Measurements from ENCODE around the gene TMEM115. TPM values are rescaled to one million over a fixed set of nuclear protein-coding genes. Genes with fewer than 3 reads are reported as not detected.

Gene TMEM115
- total RNA-seq, 4 donors from 2014 or later, result 14.0 to 75.5 (median 66.2) TPM

DNA sequence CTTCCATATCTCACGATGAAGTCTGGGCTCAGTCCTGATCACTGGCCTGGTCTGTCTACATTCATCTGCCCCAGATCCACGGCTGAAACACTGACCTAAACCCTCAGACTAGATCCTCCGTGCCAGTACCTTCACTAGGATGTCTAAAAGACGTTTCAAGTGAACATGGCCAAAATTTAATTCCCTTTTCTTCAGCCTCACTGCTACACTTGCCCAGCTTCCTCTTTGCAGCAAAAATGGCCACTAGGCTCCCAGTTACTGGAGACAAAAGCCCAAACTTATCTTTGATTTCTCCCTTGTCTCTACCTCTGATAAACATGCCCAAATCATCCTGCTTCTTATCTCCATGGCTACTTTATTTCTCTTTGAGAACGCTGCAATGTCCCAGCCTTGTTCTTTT is 20.4 kb downstream of the TMEM115 start:
- H3K27ac ChIP-seq, result peak overlapping the region; percentile 96 to 99 (median 98)
- H3K4me1 ChIP-seq, result peaks cover 3 to 63% (median 16%) of the 10 kb centered on the region in 4 donors
- H3K27me3 ChIP-seq, result no peaks in the 10 kb centered on the region
- peak overlapping the region; percentile 58 to 92 (median 76) for H3K4me3 ChIP-seq
- DNase-seq, result no peak
- no peaks in the 10 kb centered on the region for H3K36me3 ChIP-seq
- TF ChIP-seq, protein P1, sequence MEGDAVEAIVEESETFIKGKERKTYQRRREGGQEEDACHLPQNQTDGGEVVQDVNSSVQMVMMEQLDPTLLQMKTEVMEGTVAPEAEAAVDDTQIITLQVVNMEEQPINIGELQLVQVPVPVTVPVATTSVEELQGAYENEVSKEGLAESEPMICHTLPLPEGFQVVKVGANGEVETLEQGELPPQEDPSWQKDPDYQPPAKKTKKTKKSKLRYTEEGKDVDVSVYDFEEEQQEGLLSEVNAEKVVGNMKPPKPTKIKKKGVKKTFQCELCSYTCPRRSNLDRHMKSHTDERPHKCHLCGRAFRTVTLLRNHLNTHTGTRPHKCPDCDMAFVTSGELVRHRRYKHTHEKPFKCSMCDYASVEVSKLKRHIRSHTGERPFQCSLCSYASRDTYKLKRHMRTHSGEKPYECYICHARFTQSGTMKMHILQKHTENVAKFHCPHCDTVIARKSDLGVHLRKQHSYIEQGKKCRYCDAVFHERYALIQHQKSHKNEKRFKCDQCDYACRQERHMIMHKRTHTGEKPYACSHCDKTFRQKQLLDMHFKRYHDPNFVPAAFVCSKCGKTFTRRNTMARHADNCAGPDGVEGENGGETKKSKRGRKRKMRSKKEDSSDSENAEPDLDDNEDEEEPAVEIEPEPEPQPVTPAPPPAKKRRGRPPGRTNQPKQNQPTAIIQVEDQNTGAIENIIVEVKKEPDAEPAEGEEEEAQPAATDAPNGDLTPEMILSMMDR (IDR thresholded peaks at IDR 0.05), result peak in 1 of 6 experiments; percentile 8
- no peak for TF ChIP-seq POLR2A (IDR thresholded peaks at IDR 0.05)
- no peaks in the 10 kb centered on the region for H3K9me3 ChIP-seq

DNA sequence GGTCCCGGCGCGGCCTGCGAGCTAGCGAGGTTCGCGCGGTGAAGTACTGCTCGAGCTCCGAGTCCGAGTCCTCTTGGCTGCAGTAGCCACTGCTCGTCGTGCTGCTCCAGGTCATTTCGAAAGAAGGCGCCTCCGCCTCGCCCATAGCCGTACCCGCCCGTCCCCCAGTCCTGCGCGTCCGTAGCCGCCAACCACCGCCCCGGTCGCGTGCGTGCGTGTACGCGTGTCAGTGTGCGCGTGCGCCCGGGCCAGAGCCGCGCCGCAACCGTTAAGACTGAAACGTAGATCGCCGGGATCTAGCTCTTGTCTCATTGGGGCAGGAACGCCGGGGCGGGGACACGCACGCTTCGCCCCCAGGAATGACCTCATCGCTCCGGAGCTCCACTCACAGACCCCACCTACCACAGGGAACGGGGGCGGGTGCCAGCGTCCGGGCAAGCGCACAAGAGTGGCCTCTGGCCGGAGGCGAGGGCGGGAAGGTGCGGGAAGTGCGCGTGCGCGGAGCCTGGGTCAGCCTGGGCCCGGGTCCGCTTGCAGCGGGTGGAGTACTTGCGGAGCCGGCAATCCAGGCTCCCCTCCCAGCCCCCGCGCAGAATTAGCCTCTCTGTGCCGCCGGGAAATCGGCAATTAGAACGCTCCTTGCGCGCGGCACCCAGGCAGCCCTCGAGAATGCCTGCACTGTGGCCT is 22.0 kb downstream of the TMEM115 start:
- peak; percentile 71 to 94 for TF ChIP-seq POLR2A (IDR thresholded peaks at IDR 0.05)
- TF ChIP-seq, protein P1 (IDR thresholded peaks at IDR 0.05), result no peak
- H3K4me1 ChIP-seq, result peaks cover 3 to 71% (median 16%) of the 10 kb centered on the region in 4 donors
- peaks cover 0 to under 1% (median 0%) of the 10 kb centered on the region in 3 donors for H3K36me3 ChIP-seq
- DNase-seq, result peak; percentile 99 to 100 (median 99)
- no peaks in the 10 kb centered on the region for H3K27me3 ChIP-seq
- no peaks in the 10 kb centered on the region for H3K9me3 ChIP-seq
- peak overlapping the region; percentile 96 to 99 (median 98) for H3K27ac ChIP-seq
- peak overlapping the region; percentile 58 to 92 (median 76) for H3K4me3 ChIP-seq

DNA sequence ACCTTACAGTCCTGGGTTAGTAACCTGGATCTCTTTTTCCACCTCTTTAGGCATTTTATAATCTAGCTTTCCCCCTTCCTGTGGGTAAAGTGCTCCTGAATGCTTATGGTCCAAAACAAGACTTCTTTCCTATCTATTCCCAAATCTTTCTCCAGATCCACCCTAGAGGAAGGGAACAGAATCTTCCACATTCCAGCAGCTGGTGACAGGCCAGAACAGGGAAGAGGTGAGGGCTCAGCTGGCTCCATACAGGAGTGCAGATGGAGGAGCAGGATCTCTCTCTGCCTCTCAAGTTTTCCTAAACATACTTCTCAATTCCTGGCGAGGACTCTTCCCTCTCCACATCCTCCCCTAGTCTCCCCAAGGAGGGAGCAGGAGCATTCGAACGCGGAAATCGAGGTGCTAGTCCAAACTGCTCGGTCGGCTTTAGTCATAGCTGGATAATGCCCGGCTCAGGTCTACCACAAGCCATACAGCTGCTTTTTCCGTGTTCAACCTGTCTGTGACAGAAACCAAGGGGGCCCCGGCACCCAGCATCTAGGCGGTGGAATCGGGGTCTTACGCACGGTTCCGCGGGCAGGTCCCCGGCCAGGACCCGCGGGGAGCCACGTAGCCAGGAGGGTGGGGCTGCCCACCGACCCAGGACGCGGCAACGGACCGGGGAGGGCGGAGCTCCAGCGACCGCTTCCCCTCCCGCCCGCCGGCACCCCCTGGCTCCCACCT is 22.7 kb downstream of the TMEM115 start:
- Histone ChIP-seq H3K27me3 (no peaks in the 10 kb centered on the region), H3K4me1 (peaks cover 3 to 70% (median 15%) of the 10 kb centered on the region in 4 donors), H3K4me3 (peak overlapping the region; percentile 58 to 92 (median 76)), H3K27ac (peak overlapping the region; percentile 96 to 99 (median 98)), H3K9me3 (no peaks in the 10 kb centered on the region), H3K36me3 (peaks cover 0 to 7% (median 0%) of the 10 kb centered on the region in 3 donors)
- TF ChIP-seq, protein P1 (IDR thresholded peaks at IDR 0.05), result no peak
- TF ChIP-seq POLR2A (IDR thresholded peaks at IDR 0.05), result no peak
- no peak for DNase-seq

- peak overlapping the region; percentile 38 to 99 (median 84) for H3K27ac ChIP-seq
- no peaks in the 10 kb centered on the region for H3K9me3 ChIP-seq
- DNase-seq, result no peak
- peaks cover 0 to 28% (median 0%) of the 10 kb centered on the region in 3 donors for H3K36me3 ChIP-seq
- peaks cover 0 to 49% (median 12%) of the 10 kb centered on the region in 4 donors for H3K4me1 ChIP-seq
- no peaks in the 10 kb centered on the region for H3K27me3 ChIP-seq
- no peak for TF ChIP-seq POLR2A (IDR thresholded peaks at IDR 0.05)
- TF ChIP-seq, protein P1 (IDR thresholded peaks at IDR 0.05), result no peak
- H3K4me3 ChIP-seq, result no peak overlapping the region
Measured at GRCh38 chr3:50334339-50335075, 24.8 kb downstream of the TMEM115 start.

DNA sequence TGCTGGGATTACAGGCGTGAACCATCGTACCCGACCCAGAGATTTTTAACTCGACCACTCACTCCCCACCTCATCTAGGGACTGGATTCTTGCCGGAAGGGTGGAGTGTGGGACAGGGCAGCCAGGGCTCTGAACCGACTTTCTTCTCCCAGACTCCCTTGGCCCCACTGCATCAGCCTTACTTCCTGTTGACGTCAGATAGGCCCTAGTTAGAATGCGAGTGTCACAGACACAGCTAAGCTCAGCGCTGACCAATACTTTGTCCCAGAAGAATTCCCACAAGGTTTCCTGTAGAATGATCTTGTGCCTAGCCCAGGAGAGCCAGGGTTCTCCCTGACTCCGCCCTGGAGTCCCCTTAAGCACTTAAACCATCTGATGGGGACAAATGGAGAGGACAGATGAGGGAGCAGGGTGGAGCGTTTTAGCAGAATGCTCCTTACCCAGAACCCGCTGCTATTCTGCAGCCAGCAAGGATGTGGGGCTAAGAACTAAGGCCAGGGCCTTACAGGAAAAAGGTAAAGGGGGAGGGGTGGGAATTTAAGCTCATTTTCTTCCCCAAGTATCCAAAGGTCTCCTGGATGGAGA is 25.5 kb downstream of the TMEM115 start:
- TF ChIP-seq, protein P1 (IDR thresholded peaks at IDR 0.05), result no peak
- no peak for TF ChIP-seq POLR2A (IDR thresholded peaks at IDR 0.05)
- Histone ChIP-seq H3K4me3 (no peak overlapping the region), H3K4me1 (peaks cover 0 to 50% (median 13%) of the 10 kb centered on the region in 4 donors), H3K27ac (peak overlapping the region; percentile 38 to 99 (median 67)), H3K36me3 (peaks cover 0 to 31% (median 0%) of the 10 kb centered on the region in 3 donors), H3K27me3 (no peaks in the 10 kb centered on the region), H3K9me3 (no peaks in the 10 kb centered on the region)
- DNase-seq, result no peak
